ENCODE measurements around the gene DHDDS. TPM values are rescaled to one million over a fixed set of nuclear protein-coding genes. Genes with fewer than 3 reads are reported as not detected.

The DHDDS gene
- total RNA-seq, 2 donors from 2014 or later = 21.3 to 52.4 TPM

- Histone ChIP-seq H3K9me3 (no peaks in the 10 kb centered on the region), H3K27ac (no peak overlapping the region), H3K36me3 (replicated peaks in 1 of 2; ENCODE audit: insufficient read depth in 1 of 2, low read depth in 2 of 2) (no peaks in the 10 kb centered on the region), H3K4me3 (no peak overlapping the region), H3K27me3 (peaks cover 0 to 29% of the 10 kb centered on the region in 2 donors), H3K4me1 (no peaks in the 10 kb centered on the region)
- TF ChIP-seq POLR2A (IDR thresholded peaks at IDR 0.05) (no peak), CTCF (IDR thresholded peaks at IDR 0.05) (no peak)
- 0% methylated on average over 1 of the region's 1 CpG for WGBS, 2 donors
- DNase-seq (no peak), ATAC-seq (no peak)
- intact Hi-C loops (cut with DNase I) = no loop called here
Measured at GRCh38 chr1:26413031-26413430, 19.1 kb upstream of the DHDDS start.

GRCh38 chr1:26417111-26417759 lies 14.9 kb upstream of the DHDDS start:
- no peak for TF ChIP-seq POLR2A (IDR thresholded peaks at IDR 0.05)
- TF ChIP-seq CTCF (IDR thresholded peaks at IDR 0.05) = peak; percentile 55 to 78 (median 61)
- DNase-seq (peak; percentile 77 to 85 (median 78)), ATAC-seq (peak; percentile 86)
- Histone ChIP-seq H3K4me1 (no peaks in the 10 kb centered on the region), H3K27ac (no peak overlapping the region), H3K36me3 (replicated peaks in 1 of 2; ENCODE audit: insufficient read depth in 1 of 2, low read depth in 2 of 2) (no peaks in the 10 kb centered on the region), H3K9me3 (no peaks in the 10 kb centered on the region), H3K4me3 (no peak overlapping the region), H3K27me3 (peaks cover 0 to 4% of the 10 kb centered on the region in 2 donors)
- WGBS, 2 donors = 20 to 29% methylated on average over 6 to 9 of the region's 9 CpGs
- intact Hi-C loops (cut with DNase I) = no loop called here

- ATAC-seq (peak; percentile 70), DNase-seq (no peak)
- Histone ChIP-seq H3K9me3 (no peaks in the 10 kb centered on the region), H3K27ac (no peak overlapping the region), H3K4me3 (no peak overlapping the region), H3K27me3 (no peaks in the 10 kb centered on the region), H3K4me1 (no peaks in the 10 kb centered on the region), H3K36me3 (replicated peaks in 1 of 2; ENCODE audit: insufficient read depth in 1 of 2, low read depth in 2 of 2) (no peaks in the 10 kb centered on the region)
- TF ChIP-seq CTCF (IDR thresholded peaks at IDR 0.05) (no peak), POLR2A (IDR thresholded peaks at IDR 0.05) (no peak)
- WGBS, 2 donors = 30 to 33% methylated on average over 5 of the region's 5 CpGs
- intact Hi-C loops (cut with DNase I) = no loop called here
Measured at GRCh38 chr1:26418865-26419349, 13.2 kb upstream of the DHDDS start.

GRCh38 chr1:26419494-26419893 lies 12.6 kb upstream of the DHDDS start:
- H3K9me3 ChIP-seq = no peaks in the 10 kb centered on the region
- H3K4me3 ChIP-seq = no peak overlapping the region
- no peak for DNase-seq
- no peaks in the 10 kb centered on the region for H3K27me3 ChIP-seq
- H3K27ac ChIP-seq = peak overlapping the region in 1 of 4 donors; percentile 22
- WGBS, 2 donors = 69 to 76% methylated on average over 2 of the region's 2 CpGs
- H3K4me1 ChIP-seq = no peaks in the 10 kb centered on the region
- no peak for ATAC-seq
- intact Hi-C loops (cut with DNase I) = no loop called here
- TF ChIP-seq CTCF (IDR thresholded peaks at IDR 0.05) (no peak), POLR2A (IDR thresholded peaks at IDR 0.05) (no peak)
- no peaks in the 10 kb centered on the region for H3K36me3 ChIP-seq (replicated peaks in 1 of 2; ENCODE audit: insufficient read depth in 1 of 2, low read depth in 2 of 2)

- no peak for TF ChIP-seq CTCF (IDR thresholded peaks at IDR 0.05)
- no peak for TF ChIP-seq POLR2A (IDR thresholded peaks at IDR 0.05)
Measured at GRCh38 chr1:26429721-26430120, 2.4 kb upstream of the DHDDS start.

More at GRCh38 chr1:26429721-26430120, 2.4 kb upstream of the DHDDS start:
- Histone ChIP-seq H3K27ac (no peak overlapping the region), H3K4me1 (peaks cover 27% of the 10 kb centered on the region), H3K27me3 (no peaks in the 10 kb centered on the region), H3K9me3 (no peaks in the 10 kb centered on the region), H3K4me3 (no peak overlapping the region), H3K36me3 (replicated peaks in 1 of 2; ENCODE audit: insufficient read depth in 1 of 2, low read depth in 2 of 2) (no peaks in the 10 kb centered on the region)
- intact Hi-C loops (cut with DNase I) = no loop called here
- no peak for DNase-seq
- ATAC-seq = no peak
- 88 to 96% methylated on average over 2 of the region's 2 CpGs for WGBS, 2 donors
